T-helper 1 cell treated with Interleukin-12 subunit alpha and Interleukin-12 subunit beta and Interleukin-4 antibody, amounts not matched to agents 30 ng/mL and 1 ng/mL, for 36 hours (primary cell): ENCODE results near the gene EXOC8. TPM values are rescaled to one million over a fixed set of nuclear protein-coding genes. Genes with fewer than 3 reads are reported as not detected.

Experiments
- intact Hi-C: fragments of 100-400 bp; cut with micrococcal nuclease; formaldehyde crosslinking; loops from one replicate; pipeline ENCODE4 v1.15.1; 2024
- total RNA-seq: library from RNA; stranded (reverse); gene quantifications from 2 replicates; pipeline ENCODE4 v1.2.3, GENCODE V29; 2022

EXOC8 gene
- total RNA-seq, 1 donor from 2014 or later: 22.6 TPM

DNA sequence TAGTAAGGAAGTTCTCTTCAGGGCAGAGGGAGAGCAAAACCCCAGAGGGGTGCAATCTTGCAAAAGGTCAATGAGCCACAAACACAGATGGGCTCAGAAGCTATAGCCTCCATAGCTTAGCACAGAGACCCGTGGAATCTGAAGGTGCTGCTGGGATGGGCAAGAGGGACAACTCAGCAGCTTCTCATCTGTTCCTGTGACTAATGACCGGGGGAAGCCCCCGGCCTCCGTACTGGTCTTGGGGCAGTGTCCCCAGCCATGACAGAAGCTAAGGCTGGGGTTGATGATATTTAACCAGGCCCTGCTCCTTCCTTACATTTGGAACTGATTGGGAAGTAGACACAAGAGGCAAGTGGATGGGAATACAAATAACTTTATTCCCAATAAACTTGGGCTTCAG, 19.1 kb downstream of the EXOC8 start:
- intact Hi-C loops: no loop called here

DNA sequence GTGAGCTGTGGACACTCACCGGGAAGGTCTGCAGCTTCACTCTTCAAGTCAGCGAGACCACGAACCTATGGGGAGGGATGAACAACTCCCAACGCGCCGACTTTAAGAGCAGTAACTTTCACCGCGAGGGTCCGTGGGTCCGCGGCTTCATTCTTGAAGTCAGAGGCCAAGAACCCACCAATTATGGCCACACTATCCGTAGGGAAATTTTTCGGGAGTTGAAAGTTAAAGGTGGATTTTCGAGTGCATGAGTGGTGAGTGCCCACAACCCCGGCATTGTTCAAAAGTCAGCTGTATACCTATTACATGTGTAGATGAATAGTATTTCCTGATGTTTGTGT, 19.7 kb downstream of the EXOC8 start:
- intact Hi-C loops: no loop called here

DNA sequence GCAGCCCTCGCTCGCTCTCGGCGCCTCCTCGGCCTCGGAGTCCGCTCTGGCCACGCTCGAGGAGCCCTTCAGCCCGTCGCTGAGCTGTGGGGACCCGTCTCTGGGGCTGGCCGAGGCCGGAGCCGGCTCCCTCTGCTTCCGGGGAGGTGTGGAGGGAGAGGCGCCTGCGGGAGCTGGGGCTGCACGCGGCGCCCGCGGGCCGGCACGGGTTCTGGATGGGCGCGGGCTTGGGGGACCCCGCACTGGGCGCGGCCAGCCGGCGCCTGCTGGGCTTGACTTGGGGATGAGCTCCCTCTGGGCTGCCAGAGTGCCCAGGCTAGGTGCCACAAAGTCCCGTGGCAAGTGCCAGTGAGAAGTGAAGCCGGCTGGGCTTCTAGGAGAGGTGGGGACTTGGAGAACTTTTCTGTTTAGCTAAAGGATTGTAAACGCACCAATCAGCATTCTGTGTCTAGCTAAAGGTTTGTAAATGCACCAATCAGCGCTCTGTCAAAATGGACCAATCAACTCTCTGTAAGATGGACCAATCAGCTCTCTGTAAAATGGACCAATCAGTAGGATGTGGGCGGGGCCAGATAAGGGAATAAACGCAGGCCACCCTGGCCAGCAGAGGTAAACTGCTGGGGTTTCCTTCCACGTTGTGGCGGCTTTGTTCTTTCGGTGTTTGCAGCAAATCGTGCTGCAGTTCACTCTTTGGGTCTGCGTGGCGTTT, 20.2 kb downstream of the EXOC8 start:
- intact Hi-C loops: no loop called here

DNA sequence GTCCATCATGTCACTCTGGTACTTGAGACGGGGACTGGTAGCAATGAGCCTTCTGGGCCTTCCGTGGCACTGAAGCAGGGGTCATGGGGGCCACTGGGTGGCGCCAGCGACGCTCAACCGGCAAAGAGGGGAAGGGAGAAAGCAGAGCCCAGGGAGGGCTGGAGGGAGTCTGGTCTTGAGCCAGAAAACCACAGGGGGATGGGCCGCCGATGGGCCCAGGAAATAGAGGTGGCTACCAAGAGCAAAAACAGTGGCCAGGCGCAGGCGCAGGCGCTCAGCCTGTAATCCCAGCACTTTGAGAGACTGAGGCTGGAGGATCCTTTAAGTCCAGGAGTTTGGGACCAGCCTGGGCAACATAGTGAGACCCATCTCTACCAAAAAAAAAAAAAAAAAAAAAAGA, 21.8 kb downstream of the EXOC8 start:
- intact Hi-C loops: loop anchor here (1.0 kb wide), 2 partner anchors 274 to 288 kb away; no protein-coding TSS in a partner anchor

DNA sequence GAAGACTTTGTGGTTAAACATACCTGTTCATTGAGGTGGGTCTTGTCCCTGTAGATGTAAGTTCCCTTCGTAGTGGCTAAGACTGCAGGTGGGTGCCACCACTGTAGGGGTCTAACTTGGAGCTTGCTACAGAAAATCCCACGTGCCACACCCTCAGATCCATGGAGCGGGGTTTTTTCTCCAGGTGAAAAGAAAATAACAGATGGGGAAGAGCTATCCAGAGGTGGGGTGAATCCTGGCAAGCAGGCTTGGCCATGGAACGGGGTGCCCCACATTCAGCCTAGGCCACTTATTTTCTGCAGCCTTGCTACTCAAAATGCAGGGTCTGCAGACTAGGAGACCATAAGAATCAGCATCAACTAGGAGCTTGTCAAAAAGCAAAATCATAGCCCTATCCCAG, 24.0 kb downstream of the EXOC8 start:
- intact Hi-C loops: no loop called here

DNA sequence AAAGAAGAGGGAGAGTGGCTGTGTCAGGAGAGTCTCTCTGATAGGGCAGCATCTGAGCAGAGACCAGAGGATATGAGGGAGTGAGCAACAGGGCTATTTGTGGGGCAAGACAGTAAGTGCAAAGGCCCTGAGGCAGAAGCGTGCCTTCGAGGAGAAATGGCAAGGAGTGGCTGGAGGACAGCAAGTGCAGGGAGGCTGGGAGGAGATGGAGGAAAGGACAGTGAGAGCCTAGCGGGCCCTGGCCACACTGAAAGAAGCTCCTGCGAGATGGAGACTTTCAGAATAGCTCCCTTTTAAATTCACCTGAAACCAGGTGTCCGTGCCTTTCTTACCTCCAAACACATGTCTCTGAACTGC, 25.2 kb downstream of the EXOC8 start:
- intact Hi-C loops: no loop called here

DNA sequence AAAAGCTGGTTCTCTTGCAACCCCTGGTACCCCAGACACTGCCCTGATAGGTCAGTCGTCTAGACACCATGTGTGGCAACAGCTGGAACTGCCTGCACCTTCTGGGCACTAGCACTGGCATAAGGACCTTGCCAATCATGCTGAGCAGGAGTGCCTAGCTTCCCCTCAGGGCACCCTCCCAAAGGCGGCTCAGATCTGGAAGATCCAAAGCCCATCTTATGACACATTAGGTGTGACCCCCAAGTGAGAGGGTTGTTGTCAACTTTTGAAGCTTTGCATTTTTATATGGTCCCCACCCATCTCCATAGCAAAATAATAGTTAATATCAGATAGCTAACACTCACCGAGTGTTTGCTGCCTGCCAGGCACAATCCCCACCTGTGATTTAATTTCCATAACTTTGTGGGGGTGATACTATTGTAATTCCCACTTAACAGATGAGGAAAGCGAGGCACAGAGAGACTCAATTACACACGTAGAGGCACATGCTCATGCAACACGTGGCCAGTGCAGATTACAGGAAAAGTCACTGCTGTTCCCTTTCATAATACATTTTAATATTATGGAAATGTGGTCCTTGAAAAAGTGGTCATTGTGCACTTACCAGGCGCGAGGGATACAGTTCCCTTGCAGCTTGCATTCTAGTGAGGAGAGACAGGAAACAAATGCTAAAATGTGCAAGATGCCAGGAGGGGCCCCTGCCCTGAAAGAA, 25.8 kb downstream of the EXOC8 start:
- intact Hi-C loops: no loop called here

DNA sequence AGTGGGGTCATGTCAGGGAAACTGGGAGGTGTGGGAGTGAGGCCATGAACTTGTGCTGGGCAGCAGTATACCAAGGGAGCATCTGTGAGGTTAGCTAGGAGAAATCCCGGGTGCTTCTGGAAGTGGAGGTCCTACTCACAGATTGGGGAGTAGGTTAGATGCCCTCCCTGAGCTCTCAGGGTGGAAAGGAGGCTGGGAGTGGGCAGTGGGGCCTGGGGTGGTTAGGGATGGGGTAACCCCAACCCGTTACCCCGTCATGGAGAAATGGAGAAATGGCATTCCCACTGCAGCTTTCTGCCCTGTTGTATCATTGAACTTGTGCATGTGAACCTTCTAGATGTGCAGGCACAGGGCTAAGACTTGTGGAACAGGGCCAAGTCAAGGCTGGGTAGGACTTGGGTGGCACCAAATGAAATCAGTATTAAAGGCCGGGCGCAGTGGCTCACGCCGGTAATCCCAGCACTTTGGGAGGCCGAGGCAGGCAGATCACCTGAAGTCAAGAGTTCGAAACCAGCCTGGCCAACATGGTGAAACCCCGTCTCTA, 27.2 kb downstream of the EXOC8 start:
- intact Hi-C loops: no loop called here

DNA sequence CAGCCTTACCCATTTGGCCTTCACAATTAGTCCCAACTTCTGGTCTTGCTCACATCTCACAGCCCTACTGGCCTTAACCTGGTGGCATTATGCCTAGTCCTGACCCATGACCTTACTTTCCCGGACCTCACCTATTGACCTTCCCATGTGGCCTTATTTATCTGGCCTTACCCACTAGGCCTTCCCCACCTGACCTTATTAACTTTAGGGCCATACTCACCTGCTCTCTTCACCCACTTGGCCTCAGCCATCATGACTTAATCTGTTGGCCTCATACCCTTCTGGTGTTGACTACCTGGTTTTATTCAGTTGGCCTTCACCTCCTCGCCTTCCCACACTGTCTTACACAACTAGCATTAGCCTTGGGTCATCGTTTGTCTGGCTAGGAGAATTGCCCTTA, 35.7 kb downstream of the EXOC8 start:
- intact Hi-C loops: no loop called here

DNA sequence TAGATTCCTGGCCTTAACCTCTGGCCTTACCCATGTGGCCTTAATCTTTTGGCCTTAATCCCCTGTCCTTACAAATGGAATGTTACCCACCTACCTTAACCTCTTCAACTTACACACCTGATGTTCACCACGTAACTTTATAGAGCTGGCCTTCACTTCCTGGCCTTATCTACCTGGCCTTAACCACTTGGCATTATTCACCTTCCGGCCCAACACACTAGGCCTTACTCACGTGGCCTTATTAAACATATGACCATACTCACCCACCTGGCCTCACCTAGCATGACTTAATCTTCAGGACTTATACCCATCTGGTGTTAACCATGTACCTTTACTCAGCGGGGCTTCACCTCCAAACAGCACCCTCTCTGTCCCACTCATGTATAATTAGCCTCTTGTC, 41.7 kb downstream of the EXOC8 start:
- intact Hi-C loops: no loop called here

DNA sequence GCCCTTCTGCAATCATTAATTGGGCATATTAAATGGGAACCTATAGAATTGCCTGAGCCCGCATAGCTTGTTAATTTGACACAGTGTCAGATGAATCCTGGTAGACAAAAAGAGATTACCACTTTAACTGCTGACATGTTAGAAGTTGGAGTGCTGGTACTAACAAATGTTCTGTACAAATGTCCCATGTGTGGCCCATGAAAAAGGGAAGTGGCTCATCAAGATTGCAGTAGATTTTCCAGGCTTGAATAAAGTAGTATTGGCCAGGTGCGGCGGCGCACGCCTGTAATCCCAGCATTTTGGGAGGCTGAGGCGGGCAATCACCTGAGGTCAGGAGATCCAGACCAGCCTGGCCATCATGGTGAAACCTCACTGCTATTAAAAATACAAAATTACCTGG, 51.0 kb downstream of the EXOC8 start:
- intact Hi-C loops: no loop called here

DNA sequence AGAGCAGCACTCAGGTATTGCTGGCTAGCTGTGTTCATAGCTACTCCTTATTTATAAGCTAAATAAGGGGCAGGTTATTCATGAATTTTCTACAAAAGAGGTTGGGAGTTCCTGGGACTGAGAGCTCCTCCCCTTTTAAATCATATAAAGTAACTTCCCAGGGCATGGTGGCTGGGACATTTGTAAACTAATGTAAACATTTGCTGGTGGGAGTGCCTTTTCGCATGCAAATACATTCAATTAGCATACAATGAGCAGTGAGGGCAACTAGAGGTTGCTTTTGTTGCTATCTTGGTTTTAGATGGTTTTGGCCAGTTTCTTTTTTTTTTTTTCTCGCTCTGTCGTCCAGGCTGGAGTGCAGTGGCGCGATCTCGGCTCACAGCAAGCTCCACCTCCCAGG, 53.2 kb downstream of the EXOC8 start:
- intact Hi-C loops: no loop called here

Other genes with a start within 250 kb of the EXOC8 start
- gene TRIM67, start 175.8 kb downstream of the EXOC8 start, total RNA-seq: not detected in 2 replicates
- gene GNPAT, start 96.6 kb downstream of the EXOC8 start, total RNA-seq: 41.9 and 42.1 TPM in 2 replicates
- 18.9 and 19.9 TPM in 2 replicates for gene SPRTN, start 441 bp upstream of the EXOC8 start, total RNA-seq
- gene EGLN1, start 84.4 kb upstream of the EXOC8 start, total RNA-seq: 18.2 and 20.8 TPM in 2 replicates
- 36.9 and 39.2 TPM in 2 replicates for gene TSNAX, start 190.8 kb upstream of the EXOC8 start, total RNA-seq